DMS 273 (cell line): ENCODE results near the gene PTGDR2.

Experiments
- DNase-seq: peaks from one replicate; lab custom pipeline; 2025; ENCODE audit not compliant: unreplicated experiment; lab: John Stamatoyannopoulos, UW

Gene PTGDR2

DNA sequence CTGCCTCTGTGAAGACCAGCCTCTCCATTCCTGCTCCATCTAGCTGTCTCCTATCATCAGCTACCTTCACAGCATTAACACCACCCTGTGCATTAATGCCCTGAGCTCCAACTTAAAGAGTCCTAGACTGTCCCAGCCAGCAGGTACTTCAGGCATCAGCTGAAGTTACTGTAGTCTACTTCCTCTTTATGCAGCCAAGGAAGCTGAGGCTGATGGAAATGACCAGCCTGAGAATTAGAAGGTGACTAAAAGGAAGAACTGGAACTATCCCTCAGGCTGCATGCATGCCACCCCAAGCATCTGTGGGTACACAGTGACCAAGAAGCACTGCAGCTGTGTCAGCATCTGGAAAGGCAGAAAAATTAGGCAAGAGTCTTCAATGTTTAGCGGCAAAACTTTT lies 42.4 kb downstream of the PTGDR2 start:
- DNase-seq = no peak

DNA sequence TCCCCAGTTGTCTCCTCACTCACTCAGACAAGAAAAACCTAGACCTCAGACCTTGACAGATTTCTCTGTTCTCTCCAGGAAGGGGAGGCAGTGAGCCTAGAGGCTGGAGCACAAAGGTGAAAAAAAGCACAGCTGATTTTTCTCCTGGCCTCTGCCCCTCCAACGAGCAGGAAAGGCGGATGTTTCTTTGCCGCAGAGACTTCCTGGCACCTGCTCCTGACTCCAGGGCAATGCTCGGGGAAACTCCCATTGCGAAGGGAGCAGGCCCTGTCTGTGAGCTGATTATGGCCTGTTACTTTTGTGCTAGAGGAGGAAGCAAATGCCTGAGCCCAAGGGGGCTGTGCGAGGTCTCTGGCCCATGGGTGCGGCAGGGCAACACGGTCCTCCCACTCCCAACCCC lies 45.2 kb downstream of the PTGDR2 start:
- no peak for DNase-seq

DNA sequence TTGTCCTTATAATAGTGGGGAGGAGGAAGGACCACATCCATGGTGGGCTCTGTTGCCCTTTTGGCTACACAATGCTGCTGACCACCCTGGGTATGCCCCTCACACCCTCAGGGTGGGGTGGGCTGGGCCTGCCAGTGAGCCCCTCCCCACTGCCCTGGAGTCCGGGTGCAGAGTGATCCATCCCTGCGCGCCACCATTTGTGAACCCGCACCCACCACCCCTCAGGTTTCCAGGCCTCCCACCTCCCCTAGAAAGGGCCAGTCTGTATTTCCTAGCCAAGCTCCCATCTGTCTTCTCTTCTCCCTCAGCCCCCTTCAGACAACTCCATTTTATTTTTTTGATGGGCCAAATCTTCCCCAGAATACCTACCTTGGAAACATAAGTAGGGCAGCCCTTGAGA lies 45.6 kb downstream of the PTGDR2 start:
- no peak for DNase-seq

DNA sequence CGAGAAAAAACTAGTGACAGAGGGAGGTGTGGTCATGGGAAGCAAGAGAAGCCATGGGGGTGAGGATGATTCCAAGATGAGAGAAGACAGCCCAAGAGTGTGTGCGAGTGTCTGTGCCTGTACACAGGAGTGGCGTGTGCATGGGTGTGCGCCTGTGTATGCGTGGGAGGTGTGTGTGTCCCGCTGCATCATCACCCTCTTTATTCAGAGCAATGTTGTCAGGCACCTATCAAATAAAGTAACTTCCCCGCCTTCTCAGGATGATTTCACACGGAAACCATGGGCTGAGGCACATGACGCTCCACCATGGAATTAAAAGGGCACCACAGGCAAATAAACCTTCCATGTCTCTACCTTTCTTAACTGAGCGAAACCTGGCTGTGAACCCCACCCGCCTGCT lies 46.1 kb downstream of the PTGDR2 start:
- DNase-seq = no peak

DNA sequence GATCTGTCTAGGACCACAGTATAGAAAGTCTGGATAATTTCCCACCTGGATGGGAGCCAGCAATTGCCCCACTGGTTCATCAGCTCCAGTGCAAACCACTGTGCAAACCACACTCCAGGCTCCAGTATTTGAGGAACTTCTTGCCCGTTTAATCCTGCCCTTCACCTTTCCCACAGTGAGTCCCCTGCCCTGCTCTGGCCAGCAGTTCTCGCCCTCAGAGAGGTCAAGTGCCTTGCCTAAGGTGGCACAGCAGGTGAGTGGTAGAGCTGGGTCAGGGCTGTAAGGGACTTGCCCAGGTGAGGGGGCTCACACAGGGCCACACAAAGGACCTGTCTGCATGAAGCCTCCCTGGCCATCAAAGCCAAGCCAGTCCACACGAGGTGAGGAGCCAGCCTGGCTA lies 46.5 kb downstream of the PTGDR2 start:
- no peak for DNase-seq

DNA sequence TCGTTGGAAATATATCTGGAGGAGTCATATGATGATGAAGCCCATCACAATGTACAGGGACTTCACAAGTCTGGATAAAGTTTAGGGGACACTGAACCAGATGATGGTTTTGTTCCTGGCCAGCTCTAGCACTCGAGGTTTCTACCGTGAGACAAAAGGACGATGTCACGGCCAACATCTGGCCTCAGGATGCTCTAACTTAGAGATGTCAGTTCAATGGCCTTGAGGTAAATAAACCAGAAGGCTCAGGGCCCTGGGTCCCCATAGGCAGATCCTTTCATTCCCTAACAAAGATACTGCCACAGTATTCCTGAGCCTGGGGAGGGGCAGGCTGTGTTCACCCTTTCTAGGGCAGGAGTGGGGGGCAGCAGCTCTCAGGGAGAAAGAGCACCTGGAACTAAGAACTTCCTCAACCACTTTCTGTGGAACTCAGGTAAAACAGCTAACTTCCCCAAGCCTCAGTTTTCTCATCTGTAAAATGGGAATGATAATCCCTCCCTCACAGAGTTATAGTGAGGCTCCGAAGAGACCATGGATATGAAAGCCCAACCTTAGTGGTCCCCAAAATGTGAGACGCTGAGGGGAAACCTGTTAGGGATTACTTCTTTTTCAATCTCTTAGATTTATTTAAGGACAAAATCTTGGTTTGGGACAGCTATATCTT lies 52.3 kb downstream of the PTGDR2 start:
- DNase-seq = no peak

DNA sequence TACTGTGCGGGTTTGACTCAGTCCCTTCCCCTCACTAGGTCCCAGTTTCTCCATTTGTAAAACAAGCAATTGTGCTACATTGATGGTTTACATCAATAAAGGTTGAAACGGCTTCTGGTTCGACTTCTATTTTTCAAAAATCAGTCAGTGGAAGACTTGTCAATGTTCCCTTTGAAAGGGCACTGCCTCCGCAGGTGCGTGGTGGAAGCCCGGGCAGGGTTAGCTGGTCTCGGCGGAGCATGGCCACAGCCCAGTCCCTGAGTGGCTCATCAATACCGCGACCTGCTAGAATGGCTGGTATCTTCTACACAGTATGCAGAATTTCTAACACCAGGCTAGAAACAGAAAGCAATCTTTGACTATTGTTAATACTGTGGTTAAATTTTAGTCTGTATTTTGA lies 54.6 kb downstream of the PTGDR2 start:
- DNase-seq = no peak
